GM21529 (cell line): ENCODE data around the gene VPS45.
"Not testable (repeated sequence)": the region's sequence is repeated elsewhere in the genome, so short reads cannot be mapped to it uniquely, and the experiment has no call there.

Experiments used
- ATAC-seq: cut with Tn5 transposase; IDR thresholded peaks from one replicate; pipeline ENCODE4 v1.9.1; 2021; ENCODE audit not compliant: unreplicated experiment

VPS45 gene

GRCh38 chr1:150127464-150127863 is 59.9 kb downstream of the VPS45 start:
- no peak for ATAC-seq

- ATAC-seq, result no peak
These were observed 60.3 kb downstream of the VPS45 start for GRCh38 chr1:150127868-150128267.

- ATAC-seq, result no peak
These were observed 64.8 kb downstream of the VPS45 start for GRCh38 chr1:150132372-150132771.

- ATAC-seq, result no peak
These were observed 67.0 kb downstream of the VPS45 start for GRCh38 chr1:150134537-150134936.

GRCh38 chr1:150135400-150135799 is 67.8 kb downstream of the VPS45 start:
- not testable (repeated sequence) for ATAC-seq

GRCh38 chr1:150138044-150138443 is 70.5 kb downstream of the VPS45 start:
- ATAC-seq, result no peak

- no peak for ATAC-seq
These were observed 73.9 kb downstream of the VPS45 start for GRCh38 chr1:150141452-150141851.

- no peak for ATAC-seq
These were observed 74.5 kb downstream of the VPS45 start for GRCh38 chr1:150142083-150142482.

- no peak for ATAC-seq
These were observed 77.0 kb downstream of the VPS45 start for GRCh38 chr1:150144606-150145005.

GRCh38 chr1:150146016-150146415 is 78.4 kb downstream of the VPS45 start:
- ATAC-seq, result not testable (repeated sequence)

GRCh38 chr1:150146849-150147542 is 79.4 kb downstream of the VPS45 start:
- ATAC-seq, result no peak

- no peak for ATAC-seq
These were observed 81.3 kb downstream of the VPS45 start for GRCh38 chr1:150148837-150149270.

GRCh38 chr1:150149271-150150132 is 81.9 kb downstream of the VPS45 start, which contains the start of gene PLEKHO1:
Gene PLEKHO1 (plus strand): TSS chr1:150149916. CDS start chr1:150150258, 342 bp downstream.
- peak; percentile 48 for ATAC-seq

- ATAC-seq, result no peak
These were observed 82.8 kb downstream of the VPS45 start for GRCh38 chr1:150150133-150151021.

GRCh38 chr1:150151291-150152181 is 84.0 kb downstream of the VPS45 start:
- peak; percentile 33 for ATAC-seq

GRCh38 chr1:150152182-150152536 is 84.6 kb downstream of the VPS45 start:
- no peak for ATAC-seq

- no peak for ATAC-seq
These were observed 85.3 kb downstream of the VPS45 start for GRCh38 chr1:150152772-150153456.

GRCh38 chr1:150154143-150154542 is 86.6 kb downstream of the VPS45 start:
- no peak for ATAC-seq

GRCh38 chr1:150155413-150156071 is 88.0 kb downstream of the VPS45 start:
- no peak for ATAC-seq
